Activated CD8-positive, alpha-beta memory T cell treated with anti-CD3 and anti-CD28 coated beads, Interleukin-2, amount 50 U/mL, for 24 hours (primary cell): Measurements from ENCODE around the gene ELF2.
"Not testable (repeated sequence)": the region's sequence is repeated elsewhere in the genome, so short reads cannot be mapped to it uniquely, and the experiment has no call there.

ENCODE experiments used
- DNase-seq: peaks from one replicate; pipeline ENCODE4 v3.0.0-alpha.2; 2020; ENCODE audit errors: extremely low read depth

The ELF2 gene

DNA sequence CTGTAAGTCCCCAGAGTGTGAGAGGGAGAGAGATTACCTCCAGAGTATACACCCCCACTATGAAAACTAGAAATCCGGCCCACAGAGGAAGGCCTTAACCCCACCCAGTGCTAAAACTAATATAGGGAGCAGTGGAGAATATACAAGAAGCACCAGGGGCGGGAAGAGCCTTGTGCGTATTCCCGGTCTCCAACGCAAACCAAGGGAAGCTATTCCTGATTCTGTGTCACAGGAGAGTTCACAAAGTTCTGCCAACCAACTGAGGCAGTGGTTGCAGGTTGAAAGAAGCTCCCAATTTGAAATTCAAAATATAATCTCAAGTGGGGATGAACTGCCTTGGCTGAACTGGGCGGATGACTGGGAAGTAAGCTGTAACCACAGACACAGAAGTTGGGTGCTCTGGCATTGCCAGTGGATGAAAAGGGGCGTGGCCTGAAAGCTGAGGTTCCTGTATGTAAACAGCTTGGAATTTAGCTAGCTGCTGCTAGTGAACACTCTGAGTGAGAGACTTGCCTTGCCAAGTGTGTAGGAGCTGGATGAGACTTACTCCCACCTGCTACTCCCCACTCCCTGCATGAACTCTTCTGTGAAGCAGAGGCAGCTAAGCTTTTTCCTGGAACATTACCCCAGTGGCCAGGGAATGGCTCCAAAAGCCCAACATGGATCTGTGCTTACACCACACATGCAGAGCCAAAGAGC is 32.7 kb downstream of the ELF2 start:
- DNase-seq: no peak

DNA sequence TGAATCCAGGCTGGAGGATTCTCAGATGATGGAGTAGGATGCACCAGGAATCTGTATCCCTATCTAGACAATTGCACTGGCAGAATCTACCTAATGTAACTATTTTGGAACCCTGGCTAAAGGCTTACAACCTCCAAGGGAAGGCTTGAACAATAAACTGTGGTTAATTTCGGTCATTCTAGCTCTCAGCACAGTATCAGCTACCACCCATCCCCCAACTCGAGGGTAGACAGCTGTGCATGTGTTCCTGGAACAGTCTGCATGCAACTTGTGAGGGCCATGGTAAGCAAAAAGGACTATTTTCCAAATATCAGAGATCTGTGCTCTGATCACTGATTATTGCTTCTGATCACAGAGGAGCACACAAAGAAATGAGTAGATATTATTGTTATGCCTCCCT is 34.0 kb downstream of the ELF2 start:
- DNase-seq: no peak

DNA sequence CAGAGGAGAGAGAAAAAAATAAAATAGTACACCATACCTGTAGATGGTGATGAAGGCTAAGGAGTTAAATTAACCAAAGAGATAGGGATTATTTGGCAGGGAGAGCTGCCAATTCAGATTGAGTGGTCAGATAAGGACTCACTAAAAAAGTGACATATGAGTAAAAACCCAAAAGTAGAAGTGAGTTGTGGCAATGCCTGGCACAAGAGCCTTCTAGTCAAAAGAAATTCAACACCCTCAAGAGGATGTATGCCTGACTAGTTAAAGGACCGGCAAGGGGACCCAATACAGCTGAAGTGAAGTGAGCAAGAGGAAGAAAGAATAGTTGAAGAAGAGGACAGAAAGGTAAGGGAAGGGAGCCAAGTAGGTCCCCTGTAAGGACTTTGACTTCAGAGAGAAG is 34.9 kb downstream of the ELF2 start:
- no peak for DNase-seq

DNA sequence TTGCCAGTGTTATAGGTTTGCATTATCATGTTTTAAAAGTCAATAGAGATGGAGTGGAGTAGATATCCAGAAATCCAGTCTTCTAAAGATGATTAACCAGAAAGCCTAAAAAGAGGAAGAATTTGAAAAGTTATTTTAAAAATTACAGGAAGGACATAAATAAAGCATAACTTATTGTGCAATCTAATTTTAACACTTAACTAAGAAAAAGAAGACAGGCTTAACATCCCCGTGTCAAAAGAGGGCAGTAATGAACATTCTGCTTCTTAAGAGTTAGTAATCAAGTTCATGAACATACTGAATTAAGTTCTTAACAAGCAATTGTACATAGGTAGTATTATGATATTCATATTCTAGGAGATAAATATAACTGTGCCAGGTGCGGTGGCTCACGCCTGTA is 39.3 kb downstream of the ELF2 start:
- no peak for DNase-seq

DNA sequence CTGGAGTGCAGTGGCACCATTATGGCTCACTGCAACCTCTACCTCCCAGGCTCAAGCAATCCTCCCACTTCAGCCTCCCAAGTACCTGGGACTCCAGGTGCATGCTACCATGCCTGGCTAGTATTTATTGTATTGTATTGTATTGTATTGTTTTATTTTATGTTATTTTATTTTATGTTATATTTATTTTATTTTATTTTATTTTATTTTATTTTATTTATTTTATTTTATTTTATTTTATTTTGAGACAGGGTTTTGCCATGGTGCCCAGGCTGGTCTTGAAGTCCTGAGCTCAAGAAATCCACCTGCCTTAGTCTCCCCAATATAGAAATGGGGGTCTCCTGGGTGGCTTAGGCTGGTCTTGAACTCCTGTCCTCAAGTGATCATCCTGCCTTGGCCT is 42.6 kb downstream of the ELF2 start:
- no peak for DNase-seq

DNA sequence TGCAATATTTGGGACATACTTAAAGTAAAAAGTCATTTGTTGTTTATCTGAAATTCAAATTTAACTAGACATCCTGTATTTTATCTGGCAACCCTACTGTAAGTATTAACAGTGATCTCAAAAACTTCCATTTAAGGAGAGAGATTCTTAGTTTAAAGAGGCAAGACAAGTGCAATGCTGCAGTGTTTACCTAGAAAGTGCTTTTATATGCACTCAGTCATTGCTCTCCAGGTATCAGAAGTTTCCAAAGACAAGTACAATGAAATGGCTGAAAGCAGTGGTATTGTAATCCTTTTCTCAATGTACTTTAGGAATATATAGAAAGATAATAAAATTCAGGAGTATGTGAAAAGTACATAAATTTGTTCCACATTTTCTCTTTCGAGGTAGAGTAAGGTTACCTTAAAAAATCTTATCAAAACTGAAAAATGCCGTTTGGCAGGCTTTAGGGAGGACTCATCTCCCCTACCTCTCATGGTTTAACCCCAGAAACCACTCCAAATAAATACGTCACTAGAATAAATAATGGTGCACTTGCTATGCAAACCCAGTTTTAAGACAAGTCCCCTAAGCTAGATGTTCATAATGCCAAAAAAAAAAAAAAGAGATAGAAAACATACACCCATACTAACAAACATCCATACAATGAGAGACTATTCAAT is 45.7 kb downstream of the ELF2 start:
- no peak for DNase-seq

DNA sequence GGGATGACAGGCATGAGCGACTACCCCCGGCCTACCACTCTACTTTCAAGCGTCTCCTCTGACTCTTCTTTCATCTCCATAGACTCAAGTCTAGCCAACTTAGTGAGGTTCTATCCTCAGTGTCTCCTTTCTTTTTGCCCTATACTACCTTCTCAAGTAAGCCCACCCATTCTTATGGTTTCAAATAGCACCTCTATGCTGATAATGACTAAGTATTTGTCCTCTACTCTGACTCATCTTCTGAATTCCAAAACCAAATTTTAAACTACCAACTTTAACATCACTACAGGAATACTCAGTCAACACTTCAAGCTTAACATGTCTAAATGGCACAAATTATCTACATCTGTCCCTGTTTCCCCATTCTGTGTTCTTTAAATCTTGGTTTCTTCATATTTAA is 47.8 kb downstream of the ELF2 start:
- no peak for DNase-seq

DNA sequence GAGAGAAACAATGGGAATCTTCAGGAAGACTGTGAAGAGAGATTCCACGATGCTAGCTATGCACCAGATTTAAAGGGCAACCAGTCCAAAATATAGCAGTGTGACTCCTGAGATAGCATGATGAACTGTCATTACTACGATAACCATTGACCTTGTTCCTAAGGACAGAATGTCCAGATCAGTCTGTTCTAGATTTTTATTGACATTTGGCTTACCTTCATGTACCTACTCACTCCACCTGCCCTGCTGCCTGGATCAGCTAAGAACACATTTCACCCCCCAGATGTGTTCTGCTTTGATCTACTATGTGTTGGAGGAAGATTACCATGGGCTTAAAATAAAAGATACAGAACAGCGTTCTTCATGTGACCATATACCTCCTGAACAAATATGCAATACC is 50.1 kb downstream of the ELF2 start:
- no peak for DNase-seq

DNA sequence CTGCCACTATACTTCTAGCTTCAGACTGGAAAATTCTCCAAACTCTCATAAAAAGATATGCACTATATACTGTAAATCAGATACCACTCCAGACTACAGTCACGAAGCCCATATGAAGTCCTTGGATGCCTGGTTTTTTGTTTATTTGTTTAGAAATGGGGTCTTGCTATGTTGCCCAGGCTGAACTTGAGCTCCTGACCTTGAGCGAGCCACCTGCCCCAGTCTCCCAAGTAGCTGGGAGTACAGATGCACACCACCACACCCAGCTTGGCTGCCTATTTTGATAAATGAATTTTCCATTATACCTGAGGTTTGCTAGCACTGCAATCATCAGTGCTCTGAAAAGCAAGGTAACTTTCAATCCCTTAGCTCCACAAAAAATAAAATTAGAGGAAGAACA is 53.1 kb downstream of the ELF2 start:
- DNase-seq: no peak

DNA sequence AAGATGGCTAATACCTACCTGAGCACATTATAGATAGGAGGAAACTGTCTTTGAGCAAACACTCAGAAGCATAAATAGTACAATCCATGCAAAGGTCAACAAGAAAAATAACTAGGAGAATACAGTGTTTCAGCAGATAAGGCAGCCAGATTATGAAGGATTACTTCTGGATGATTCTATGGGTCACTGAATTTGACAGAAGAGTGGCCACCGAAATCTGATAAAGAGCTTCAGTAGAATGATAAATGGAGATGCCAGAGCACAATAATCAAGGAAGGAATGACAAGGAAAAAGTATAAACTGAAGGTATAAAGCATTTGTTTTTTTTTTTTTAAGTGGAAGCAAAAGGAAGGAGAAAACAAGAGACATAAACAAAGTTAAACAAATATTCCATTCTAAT is 58.7 kb downstream of the ELF2 start:
- no peak for DNase-seq

DNA sequence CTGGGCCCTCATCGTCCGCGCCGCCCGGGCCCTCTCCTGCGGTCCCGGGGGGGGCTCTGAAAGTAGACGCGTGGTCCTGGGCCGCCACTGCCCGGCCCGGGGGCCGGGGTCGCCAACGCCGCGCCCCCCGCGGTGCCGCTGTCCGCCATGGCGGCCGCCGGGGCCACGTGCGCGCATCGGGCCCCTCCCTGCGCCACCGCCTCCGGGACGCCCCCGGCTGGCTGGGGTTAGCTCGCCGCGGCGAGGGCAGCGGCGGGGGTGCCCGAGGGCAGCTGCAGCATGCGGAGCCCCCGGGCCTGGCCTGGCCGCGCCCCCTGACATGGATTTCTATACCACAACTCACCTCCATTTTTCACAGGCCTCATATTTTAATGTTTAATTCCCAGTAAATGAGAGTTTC is 61.8 kb downstream of the ELF2 start:
- no peak for DNase-seq

DNA sequence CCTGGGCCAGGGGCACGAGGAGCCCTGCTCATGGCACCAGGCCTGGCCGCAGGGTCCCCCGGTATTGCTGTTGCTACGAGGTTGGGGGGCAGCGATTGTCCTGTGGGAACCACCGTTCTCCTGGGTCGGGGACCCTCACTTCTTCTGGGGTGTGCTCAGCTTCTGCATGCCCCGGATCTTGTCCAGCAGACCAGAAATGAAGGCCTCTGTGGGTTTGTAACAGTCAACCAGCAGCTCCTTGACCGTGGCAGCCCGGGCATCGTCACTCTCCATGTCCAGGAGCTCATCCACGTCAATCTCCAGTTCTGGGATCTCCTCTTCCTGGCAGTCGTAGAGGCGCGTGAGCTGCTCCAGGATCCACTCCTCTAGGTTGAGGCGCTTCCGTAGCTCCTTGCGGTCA is 62.2 kb downstream of the ELF2 start:
- DNase-seq: not testable (repeated sequence)

DNA sequence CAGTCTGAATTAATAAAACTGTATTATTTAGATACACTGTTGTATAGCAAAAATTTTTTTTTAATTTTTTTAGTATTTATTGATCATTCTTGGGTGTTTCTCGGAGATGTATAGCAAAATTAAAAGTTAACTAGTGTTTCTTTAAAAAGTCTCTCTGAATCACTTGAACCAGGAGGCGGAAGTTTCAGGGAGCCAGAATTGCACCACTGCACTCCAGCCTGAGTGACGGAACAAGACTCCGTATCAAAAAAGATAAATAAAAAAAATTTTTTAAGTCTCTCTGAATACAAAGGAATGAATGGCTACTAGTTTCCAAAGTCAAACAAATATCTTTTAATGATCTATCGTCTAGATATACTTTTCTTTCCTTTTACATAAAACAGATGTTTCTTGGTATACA is 64.4 kb downstream of the ELF2 start:
- DNase-seq: no peak

DNA sequence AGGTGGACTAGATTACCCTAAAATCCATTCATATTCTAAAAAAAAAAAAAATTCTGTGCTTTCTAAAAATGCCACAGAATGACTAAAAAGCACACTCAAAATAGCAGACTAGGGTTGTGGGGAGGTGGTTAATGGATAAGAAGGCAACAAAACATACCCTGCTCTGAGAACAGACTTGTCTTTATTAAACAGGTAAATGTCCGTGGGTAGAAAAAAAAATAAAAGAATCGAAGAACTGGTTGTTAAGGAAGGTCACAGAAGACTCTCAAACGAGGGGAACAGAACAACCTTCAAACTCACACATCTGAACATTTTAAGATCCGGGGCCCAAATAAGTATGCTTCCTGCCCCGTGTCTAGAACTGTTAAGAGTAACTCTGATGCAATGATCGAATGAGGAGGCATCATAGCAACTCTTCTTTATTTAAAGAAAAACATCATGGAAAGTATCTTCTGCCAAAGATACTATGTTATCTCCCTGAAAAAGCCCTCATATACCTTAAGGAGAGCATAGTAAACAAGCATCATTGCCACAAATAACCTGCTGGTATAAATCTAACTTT is 68.4 kb downstream of the ELF2 start:
- no peak for DNase-seq

DNA sequence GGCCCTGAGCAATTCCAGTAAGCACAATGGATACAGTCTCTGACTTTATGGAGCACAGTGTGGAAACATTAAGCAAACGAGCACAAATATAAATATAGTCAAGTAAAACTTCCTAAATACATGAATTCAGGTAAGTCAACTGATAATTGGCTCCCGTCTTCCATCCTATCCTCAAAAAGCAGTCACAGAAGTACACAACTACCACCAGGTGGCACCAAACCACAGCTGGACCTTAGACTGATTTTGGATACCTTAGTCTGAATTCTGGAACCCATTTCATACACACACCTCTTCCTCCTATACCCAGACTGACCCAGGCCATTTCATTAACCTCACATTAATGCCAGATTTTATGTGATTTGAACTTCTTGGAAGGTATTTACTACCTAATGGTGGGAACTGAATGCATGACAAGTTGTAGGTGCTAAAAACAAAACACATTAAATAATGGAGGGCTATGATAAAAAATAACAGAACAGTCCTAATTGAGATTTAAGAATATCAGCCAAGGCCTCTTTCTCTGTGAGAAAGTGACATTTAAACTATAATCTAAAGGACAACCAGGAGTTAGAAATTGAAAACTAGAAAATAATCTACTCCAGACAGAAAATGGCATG is 77.5 kb downstream of the ELF2 start:
- DNase-seq: peak; percentile 37

DNA sequence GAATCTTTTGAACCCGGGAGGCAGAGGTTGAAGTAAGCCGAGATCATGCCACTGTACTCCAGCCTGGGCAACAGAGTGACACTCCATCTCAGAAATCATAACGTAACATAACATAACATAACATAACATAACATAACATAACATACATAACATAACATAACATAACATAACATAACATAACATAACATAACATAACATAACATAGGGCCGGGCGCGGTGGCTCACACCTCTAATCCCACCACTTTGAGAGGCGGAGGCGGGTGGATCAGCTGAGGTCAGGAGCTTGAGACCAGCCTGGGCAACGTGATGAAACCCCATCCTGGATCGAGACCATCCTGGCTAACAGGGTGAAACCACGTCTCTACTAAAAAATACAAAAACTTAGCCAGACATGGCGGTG is 84.7 kb downstream of the ELF2 start:
- DNase-seq: no peak

DNA sequence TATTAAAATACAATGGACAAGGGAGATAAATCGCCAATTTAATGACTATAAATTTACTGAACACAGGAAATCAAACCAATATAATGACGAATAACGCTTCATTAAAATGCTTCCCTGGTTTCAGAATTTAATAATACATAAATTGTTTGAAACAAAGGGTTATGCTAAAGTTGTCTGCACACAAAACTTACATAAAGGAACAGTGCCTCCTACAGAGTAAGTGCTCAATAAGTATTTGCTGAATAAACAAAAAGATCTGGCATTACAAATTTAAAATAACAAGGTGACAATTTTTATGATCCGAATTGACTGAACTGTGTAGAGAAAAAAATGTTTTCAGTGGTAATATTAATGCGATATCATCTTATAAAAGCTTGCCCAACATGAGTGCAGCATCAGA is 91.9 kb downstream of the ELF2 start:
- no peak for DNase-seq

DNA sequence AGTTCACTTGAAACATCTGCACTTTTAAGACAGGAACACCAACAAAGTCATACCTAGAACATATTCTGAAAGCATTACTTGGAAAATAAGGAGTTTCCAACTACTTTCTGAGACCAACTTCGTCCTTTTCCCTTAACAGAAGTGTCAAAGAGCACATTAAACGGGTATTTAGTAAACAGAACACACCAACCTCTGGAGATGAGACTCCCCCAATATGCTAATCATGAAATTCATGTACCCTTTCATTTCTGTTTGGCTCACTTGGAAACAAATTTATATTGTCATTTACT is 92.3 kb downstream of the ELF2 start:
- DNase-seq: no peak

DNA sequence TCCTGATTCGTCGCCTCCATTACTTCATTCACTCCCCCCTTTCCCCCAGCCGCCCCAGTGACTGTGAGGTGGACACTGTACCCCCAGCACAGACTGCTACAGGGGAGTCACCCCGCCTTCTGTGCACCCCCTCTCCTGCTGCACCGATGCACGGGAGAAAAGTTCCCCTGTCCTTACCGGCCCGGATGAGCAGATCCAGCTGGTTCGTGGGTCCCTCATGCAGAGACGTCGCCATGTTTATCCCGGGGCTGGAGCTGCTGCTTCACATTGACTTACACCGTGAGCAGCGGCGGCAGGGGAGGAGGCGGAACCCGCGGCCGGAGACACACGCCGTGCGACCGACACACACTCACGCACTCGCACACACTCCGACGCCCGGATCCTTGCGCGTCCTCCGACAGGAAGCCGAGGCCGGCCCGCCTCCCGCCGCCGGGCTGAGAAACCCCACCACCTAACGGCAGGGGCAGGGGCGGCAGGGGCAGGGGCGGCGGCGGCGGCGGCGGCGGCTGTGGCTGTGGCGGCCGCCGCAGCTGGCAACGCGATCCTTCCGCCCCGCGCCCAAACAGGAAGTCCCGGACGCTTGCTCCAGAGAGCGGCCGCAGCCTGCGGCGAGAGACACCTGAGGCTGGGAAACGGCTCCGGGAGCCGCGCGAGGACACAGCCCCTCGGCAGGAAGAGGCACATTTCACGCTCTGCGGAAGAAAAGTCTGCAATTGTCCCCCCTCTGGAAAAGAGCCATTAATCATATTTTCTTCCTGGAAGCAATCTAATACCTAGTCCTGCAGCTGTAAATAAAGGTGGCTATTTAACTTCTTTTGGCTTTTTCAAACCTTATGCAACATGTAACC is 92.8 kb downstream of the ELF2 start:
- DNase-seq: peak; percentile 69

DNA sequence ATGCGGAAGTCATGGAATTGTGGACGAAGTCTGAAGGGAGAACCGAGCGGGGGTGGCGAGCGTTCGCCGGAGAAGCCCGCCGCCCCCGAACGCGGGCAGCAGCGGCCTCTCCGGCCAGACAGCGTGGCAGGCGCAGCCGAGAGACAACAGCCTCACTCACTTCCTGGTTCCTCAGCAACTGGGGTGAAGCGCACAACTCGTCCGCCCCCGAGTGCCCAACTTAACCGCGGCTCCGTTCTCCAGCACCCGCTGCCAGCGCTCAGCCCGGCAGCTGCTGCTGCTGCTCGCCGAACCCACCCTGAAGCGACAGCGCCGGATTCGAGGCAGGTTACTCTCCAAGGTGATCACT is 93.4 kb downstream of the ELF2 start:
- DNase-seq: no peak

DNA sequence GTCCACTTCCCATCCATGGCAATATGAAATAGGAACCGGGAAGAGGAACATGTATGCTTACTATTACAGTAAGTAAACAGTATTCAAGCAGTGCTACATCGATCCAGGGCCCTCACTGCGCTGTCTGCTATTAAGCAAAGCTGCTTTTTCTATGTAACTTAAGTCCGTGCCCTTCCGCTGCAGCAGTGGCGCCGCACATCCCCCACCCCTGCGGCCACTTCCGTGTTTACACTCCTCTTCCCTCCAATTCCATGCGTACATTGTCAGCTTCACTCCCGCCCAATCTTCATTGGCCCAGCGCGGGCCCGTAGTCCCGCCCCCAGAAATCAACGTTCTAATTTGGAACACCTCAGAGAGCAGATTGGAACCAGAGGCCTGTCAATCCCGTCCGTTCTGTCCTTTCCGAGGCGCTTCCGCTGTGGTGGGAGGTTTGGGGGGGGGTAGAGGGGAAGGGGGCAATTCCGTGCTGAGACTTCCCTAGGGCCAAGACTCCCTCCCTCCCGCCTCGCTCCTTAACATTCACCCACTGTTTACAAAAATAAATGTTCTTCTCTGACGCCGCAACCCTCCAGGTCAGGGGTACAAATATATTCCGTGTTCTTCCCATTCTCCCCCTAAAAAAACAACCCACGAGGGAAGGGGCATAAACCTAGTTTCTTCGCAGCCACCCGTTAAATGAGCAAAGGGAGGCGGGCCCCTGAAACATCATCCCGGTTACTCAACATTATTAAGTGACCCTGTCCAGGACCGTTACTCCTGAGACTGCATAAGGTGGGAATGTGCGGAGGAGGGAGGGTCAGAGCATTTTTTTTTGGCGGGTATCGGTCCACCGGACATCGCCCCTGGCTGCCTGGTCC is 94.0 kb downstream of the ELF2 start:
- peak; percentile 83 for DNase-seq

DNA sequence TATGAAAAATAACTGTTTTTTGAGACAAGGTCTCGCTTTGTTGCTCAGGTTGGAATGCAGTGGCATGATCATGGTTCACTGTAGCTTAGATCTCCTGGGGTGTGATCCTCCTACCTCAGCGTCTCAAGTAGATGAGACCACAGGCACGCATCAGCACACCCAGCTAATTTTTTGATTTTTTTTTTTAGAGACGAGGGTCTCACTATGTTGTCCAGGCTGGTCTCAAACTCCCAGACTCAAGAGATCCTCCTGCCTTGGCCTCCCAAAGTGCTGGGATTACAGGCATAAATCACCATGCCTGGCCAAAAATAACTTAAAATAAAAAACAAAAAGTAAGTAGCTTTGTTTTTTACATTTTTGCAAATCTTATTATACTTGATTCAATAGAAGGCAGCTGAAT is 98.1 kb downstream of the ELF2 start:
- no peak for DNase-seq
